GM12878 (cell line): ENCODE results near the gene AMN. TPM values are rescaled to one million over a fixed set of nuclear protein-coding genes. Genes with fewer than 3 reads are reported as not detected.

Experiments used
- ATAC-seq: fragments of 200-7000 bp; cut with Tn5 transposase; 3 replicates; pipeline ENCODE4 v1.9.1; 2020; ENCODE audit warnings: mild to moderate bottlenecking, moderate library complexity
- BruUV-seq: library from RNA; stranded (reverse); fragments of 400-500 nt; replicated peaks from 2 replicates; lab custom pipeline; 2021; lab: Mats Ljungman, UMichigan
- CTCF ChIA-PET: fragments of 300-600 bp; sonication (Branson Sonifier 250); formaldehyde crosslinking; extraction: SDS; loops from one replicate; lab custom pipeline; 2021; ENCODE audit warnings: inconsistent platforms; lab: Yijun Ruan, JAX
- POLR2A ChIA-PET: fragments of 350-600 bp; formaldehyde crosslinking; extraction: SDS; loops from one replicate; lab custom pipeline; 2021; ENCODE audit warnings: inconsistent platforms; lab: Charles Lee
- RAD21 ChIA-PET: fragments of 300-600 bp; sonication (Branson Sonifier 250); formaldehyde crosslinking; loops from one replicate; lab custom pipeline; 2023; ENCODE audit warnings: antibody characterized with exemption; ENCODE audit not compliant: unreplicated experiment; lab: Charles Lee
- SMC1A ChIA-PET: fragments of 300-600 bp; sonication (Branson Sonifier 250); formaldehyde crosslinking; loops from one replicate; lab custom pipeline; 2023; ENCODE audit not compliant: unreplicated experiment, uncharacterized antibody; lab: Charles Lee
- DNase-seq: peaks from one replicate; pipeline ENCODE4 v3.0.0-alpha.2; 2011; ENCODE audit warnings: low read depth, low spot score
- FAIRE-seq: peaks from 3 replicates; lab custom pipeline; 2011; peaks lifted over from hg19 to GRCh38; lab: Jason Lieb, UNC
- H2AFZ ChIP-seq: 2 replicates; pipeline ENCODE4 v1.6.0; 2011; ENCODE audit warnings: low read depth, low read length, control low read depth; ENCODE audit not compliant: control insufficient read depth
- H3K27ac ChIP-seq: 2 replicates; pipeline ENCODE4 v1.5.1; 2011; ENCODE audit warnings: control low read depth; ENCODE audit not compliant: control insufficient read depth, insufficient read depth
- H3K27me3 ChIP-seq, 2 experiments: replicated peaks in 1 of 2; 2 replicates each; pipeline versions ENCODE4 v1.6.0 to v1.6.1; 2011; ENCODE audit warnings: low read length in 1 of 2; ENCODE audit not compliant: control insufficient read depth in 2 of 2, insufficient read depth in 2 of 2
- H3K36me3 ChIP-seq, 2 experiments: 2 replicates each; pipeline ENCODE4 v1.5.1; 2011; ENCODE audit warnings: low read length in 1 of 2; ENCODE audit not compliant: control insufficient read depth in 2 of 2, insufficient read depth in 2 of 2
- H3K4me1 ChIP-seq: 2 replicates; pipeline ENCODE4 v1.6.1; 2011; ENCODE audit warnings: mild to moderate bottlenecking, low read length, moderate library complexity, mixed read lengths; ENCODE audit not compliant: control insufficient read depth, insufficient read depth
- H3K4me2 ChIP-seq: 2 replicates; pipeline ENCODE4 v1.6.0; 2011; ENCODE audit warnings: control low read depth; ENCODE audit not compliant: control insufficient read depth, insufficient read depth
- H3K4me3 ChIP-seq: fragments of 200-600 bp; sonication (generic); 2 replicates; pipeline ENCODE4 v1.5.1; 2016
- H3K79me2 ChIP-seq: 2 replicates; pipeline ENCODE4 v1.6.0; 2011; ENCODE audit warnings: low read length; ENCODE audit not compliant: control insufficient read depth, insufficient read depth
- H3K9ac ChIP-seq: 2 replicates; pipeline ENCODE4 v1.8.0; 2011; ENCODE audit warnings: low read length, control low read depth, mixed read lengths; ENCODE audit not compliant: control insufficient read depth, insufficient read depth
- H3K9me3 ChIP-seq: replicated peaks from 3 replicates; pipeline ENCODE4 v1.5.1; 2011; ENCODE audit warnings: mild to moderate bottlenecking, low read length; ENCODE audit not compliant: control insufficient read depth, insufficient read depth
- H4K20me1 ChIP-seq: 2 replicates; pipeline ENCODE4 v1.6.0; 2011; ENCODE audit not compliant: control insufficient read depth, insufficient read depth
- BRCA1 ChIP-seq: IDR thresholded peaks from 2 replicates; pipeline ENCODE4 v1.6.1; 2011; ENCODE audit warnings: low read depth, low read length, improper control_type of control experiment
- JUNB ChIP-seq: IDR thresholded peaks from 2 replicates; pipeline ENCODE4 v1.6.1; 2016; ENCODE audit warnings: antibody characterized with exemption, mild to moderate bottlenecking
- NRF1 ChIP-seq: conservative IDR thresholded peaks from 2 replicates; pipeline ENCODE4 v1.6.1; 2011; ENCODE audit warnings: mild to moderate bottlenecking, low read depth, low read length, improper control_type of control experiment
- WGBS: methylation state at CpG from one replicate; pipeline ENCODE4 v1.1.6; 2016; ENCODE audit warnings: low lambda C conversion rate; ENCODE audit not compliant: insufficient replicate concordance, insufficient coverage; ENCODE audit errors: missing lambda C conversion rate; 5-methylcytosine and 5-hydroxymethylcytosine counted together
- in situ Hi-C: fragments of 300-500 bp; cut with MboI; formaldehyde crosslinking; loops from 9 replicates; pipeline ENCODE4 v1.14.3; 2018; ENCODE audit warnings: mixed read lengths
- intact Hi-C: fragments of 100-400 bp; cut with micrococcal nuclease; formaldehyde crosslinking; loops from one replicate; pipeline ENCODE4 v1.14.2; 2022; ENCODE audit not compliant: unreplicated experiment
- polyA plus RNA-seq, 11 experiments: library from polyadenylated mRNA; depleted of rRNA in 4 of 11; unstranded in 6 of 11; stranded (reverse) in 5 of 11; fragments of >200 nt; fragmentation: Nextera tagmentation in 4 of 11; fragmentation: Illumina TruSeq in 1 of 11; extraction: Ambion mirVana in 4 of 11; extraction: Trizol in 1 of 11; gene quantifications; 1 replicate in 1 of 11; 2 replicates in 10 of 11; pipeline versions ENCODE4 v1.2.1 to v1.2.3, GENCODE V29; 2011 to 2016; ENCODE audit warnings: inconsistent platforms in 2 of 11, missing spikeins in 2 of 11, low read depth in 1 of 11
- total RNA-seq, 4 experiments: library from RNA; depleted of rRNA in 3 of 4; stranded (reverse); fragments of >200 nt in 3 of 4; fragmentation: Illumina TruSeq in 1 of 4; extraction: Trizol in 1 of 4; gene quantifications; 2 replicates each; pipeline versions ENCODE4 v1.2.1 to v1.2.3, GENCODE V29; 2013 to 2021
- TF ChIP-seq, protein P1 (sequence below): fragments of 150-350 bp; IDR thresholded peaks from 2 replicates; pipeline ENCODE4 v1.6.1; 2014; ENCODE audit warnings: mild to moderate bottlenecking, low read depth, low read length

AMN gene
- total and polyA plus RNA-seq, 10 of the 15 experiments (the other 5 are each of a cell fraction or from before 2014, with no cell fraction given), result 0.03 to 0.33 (median 0.11) TPM; not detected in 6

DNA sequence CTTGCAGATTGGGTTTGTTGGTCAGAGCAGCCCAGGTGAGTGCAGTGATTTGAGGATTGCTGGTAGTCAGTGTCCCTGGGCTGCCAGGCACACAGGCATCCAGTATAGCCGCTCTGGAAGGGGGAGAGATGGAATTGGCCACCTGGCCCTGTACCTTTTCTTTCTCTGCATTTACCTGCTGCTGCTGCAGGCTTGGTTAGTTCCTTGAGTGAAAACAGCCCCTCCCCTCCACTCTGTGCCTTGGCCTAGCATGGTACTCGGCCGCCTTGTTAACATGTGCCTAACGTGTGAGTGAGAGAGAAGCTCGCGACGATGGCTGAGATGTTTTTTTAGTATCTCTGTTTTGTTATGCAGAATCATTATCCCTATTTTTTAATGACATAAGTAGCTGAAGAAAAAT, 49.3 kb upstream of the AMN start:
- H3K4me3 ChIP-seq, result no peak overlapping the region
- RAD21 ChIA-PET, result no interaction called here
- H3K9me3 ChIP-seq, result no peaks in the 10 kb centered on the region; the same call in 2 of the 3 replicates
- BruUV-seq, result no TSS peak
- no peaks in the 10 kb centered on the region for H3K27me3 ChIP-seq
- peaks cover 42 to 44% of the 10 kb centered on the region in 2 experiments for H3K36me3 ChIP-seq
- no peak overlapping the region for H3K9ac ChIP-seq
- TF ChIP-seq NRF1 (no peak), BRCA1 (no peak)
- TF ChIP-seq, protein P1, sequence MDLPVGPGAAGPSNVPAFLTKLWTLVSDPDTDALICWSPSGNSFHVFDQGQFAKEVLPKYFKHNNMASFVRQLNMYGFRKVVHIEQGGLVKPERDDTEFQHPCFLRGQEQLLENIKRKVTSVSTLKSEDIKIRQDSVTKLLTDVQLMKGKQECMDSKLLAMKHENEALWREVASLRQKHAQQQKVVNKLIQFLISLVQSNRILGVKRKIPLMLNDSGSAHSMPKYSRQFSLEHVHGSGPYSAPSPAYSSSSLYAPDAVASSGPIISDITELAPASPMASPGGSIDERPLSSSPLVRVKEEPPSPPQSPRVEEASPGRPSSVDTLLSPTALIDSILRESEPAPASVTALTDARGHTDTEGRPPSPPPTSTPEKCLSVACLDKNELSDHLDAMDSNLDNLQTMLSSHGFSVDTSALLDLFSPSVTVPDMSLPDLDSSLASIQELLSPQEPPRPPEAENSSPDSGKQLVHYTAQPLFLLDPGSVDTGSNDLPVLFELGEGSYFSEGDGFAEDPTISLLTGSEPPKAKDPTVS, result no peak
- intact Hi-C loops, result no loop called here
- ATAC-seq (no peak), FAIRE-seq (no peak), DNase-seq (no peak)
- in situ Hi-C loops, result no loop called here
- POLR2A ChIA-PET, result no interaction called here
- H2AFZ ChIP-seq, result no peak overlapping the region
- H4K20me1 ChIP-seq, result no peaks in the 10 kb centered on the region
- H3K4me1 ChIP-seq, result peaks cover 23% of the 10 kb centered on the region
- H3K27ac ChIP-seq, result no peak overlapping the region
- CTCF ChIA-PET, result interaction anchor here (0.6 to 1.2 kb wide), 3 partner anchors 23 to 179 kb away, joined by 3 to 6 read pairs (median 3); no protein-coding TSS in a partner anchor
- WGBS, result 99% methylated on average over 7 of the region's 7 CpGs
- H3K4me2 ChIP-seq, result no peak overlapping the region
- peaks cover 17% of the 10 kb centered on the region for H3K79me2 ChIP-seq
- SMC1A ChIA-PET, result interaction anchor here (0.9 to 2.5 kb wide), 5 partner anchors 8 to 179 kb away, joined by 3 to 14 read pairs (median 3); no protein-coding TSS in a partner anchor

DNA sequence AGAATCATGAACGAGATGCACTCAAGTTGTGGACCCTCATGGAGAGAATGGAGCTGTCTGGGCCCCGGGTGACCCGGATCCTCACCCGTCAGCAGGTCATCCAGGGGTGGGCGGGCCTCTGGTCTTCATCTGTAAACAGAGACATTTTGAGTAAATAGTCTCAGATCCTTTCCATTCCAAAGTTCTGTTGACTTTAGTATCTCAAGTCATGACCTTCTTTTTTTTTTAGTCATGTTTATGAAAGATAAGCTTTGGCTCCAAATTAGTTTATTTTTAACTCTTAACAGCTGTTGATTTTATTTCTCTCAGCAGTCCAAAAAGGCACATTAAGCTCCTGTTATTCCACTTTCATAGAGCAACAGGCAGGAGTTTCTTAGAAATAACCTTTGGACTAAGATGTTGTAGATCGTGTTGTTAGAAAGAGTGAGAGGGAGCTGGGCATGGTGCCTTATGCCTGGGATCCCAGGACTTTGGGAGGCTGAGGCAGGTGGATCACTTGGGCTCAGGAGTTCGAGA, 48.9 kb upstream of the AMN start:
- Histone ChIP-seq H4K20me1 (no peaks in the 10 kb centered on the region), H3K4me1 (peaks cover 21% of the 10 kb centered on the region), H3K27ac (no peak overlapping the region), H2AFZ (no peak overlapping the region), H3K4me3 (no peak overlapping the region), H3K9me3 (no peaks in the 10 kb centered on the region; the same call in 2 of the 3 replicates), H3K9ac (no peak overlapping the region), H3K27me3 (no peaks in the 10 kb centered on the region), H3K36me3 (peaks cover 45 to 48% of the 10 kb centered on the region in 2 experiments), H3K4me2 (no peak overlapping the region), H3K79me2 (peaks cover 13% of the 10 kb centered on the region)
- POLR2A ChIA-PET, result no interaction called here
- RAD21 ChIA-PET, result interaction anchor here (1.3 kb wide), 1 partner anchor 178 kb away, joined by 3 read pairs; no protein-coding TSS in a partner anchor
- no peak for ATAC-seq
- intact Hi-C loops (no loop called here), in situ Hi-C loops (no loop called here)
- 98% methylated on average over 7 of the region's 7 CpGs for WGBS
- TF ChIP-seq JUNB, result no peak
- CTCF ChIA-PET, result interaction anchor here (0.6 to 1.2 kb wide), 3 partner anchors 24 to 179 kb away, joined by 3 to 6 read pairs (median 3); no protein-coding TSS in a partner anchor
- BruUV-seq, result no TSS peak
- SMC1A ChIA-PET, result interaction anchor here (0.9 to 1.2 kb wide), 3 partner anchors 8 to 180 kb away, joined by 3 read pairs; no protein-coding TSS in a partner anchor
- FAIRE-seq, result no peak
- no peak for DNase-seq
